Right renal cortex interstitium (tissue), 3 donors: ENCODE measurements around the gene GRM2. TPM values are rescaled to one million over a fixed set of nuclear protein-coding genes. Genes with fewer than 3 reads are reported as not detected.

Experiments used
- DNase-seq, 3 donors: peaks; one replicate each; pipeline ENCODE4 v3.0.0-alpha.2; 2013; ENCODE audit warnings: low read depth in 3 of 3, low spot score in 2 of 3
- polyA plus RNA-seq, 3 donors: library from polyadenylated mRNA; unstranded; fragments of 120-200 nt; gene quantifications; one replicate each; pipeline ENCODE4 v1.2.1, GENCODE V29; 2013; ENCODE audit not compliant: insufficient read length in 3 of 3

Gene GRM2
- polyA plus RNA-seq, 3 donors = 0.43 to 0.69 (median 0.55) TPM

DNA sequence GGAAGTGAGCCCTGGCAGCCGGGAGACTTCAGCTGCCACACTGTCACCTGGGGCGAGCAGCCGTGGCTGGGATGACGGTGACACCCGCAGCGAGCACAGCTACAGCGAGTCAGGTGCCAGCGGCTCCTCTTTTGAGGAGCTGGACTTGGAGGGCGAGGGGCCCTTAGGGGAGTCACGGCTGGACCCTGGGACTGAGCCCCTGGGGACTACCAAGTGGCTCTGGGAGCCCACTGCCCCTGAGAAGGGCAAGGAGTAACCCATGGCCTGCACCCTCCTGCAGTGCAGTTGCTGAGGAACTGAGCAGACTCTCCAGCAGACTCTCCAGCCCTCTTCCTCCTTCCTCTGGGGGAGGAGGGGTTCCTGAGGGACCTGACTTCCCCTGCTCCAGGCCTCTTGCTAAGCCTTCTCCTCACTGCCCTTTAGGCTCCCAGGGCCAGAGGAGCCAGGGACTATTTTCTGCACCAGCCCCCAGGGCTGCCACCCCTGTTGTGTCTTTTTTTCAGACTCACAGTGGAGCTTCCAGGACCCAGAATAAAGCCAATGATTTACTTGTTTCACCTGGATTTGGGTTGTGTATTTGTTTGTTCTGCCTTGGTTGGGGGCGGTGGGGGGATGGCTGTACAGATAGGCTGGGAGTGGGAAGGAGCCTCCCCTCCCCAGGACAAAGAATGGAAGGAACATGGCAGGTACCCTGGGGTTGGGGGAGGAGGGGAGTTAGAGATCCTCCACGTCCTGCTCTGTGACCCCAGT is 2.9 kb upstream of the GRM2 start:
- no peak for DNase-seq

DNA sequence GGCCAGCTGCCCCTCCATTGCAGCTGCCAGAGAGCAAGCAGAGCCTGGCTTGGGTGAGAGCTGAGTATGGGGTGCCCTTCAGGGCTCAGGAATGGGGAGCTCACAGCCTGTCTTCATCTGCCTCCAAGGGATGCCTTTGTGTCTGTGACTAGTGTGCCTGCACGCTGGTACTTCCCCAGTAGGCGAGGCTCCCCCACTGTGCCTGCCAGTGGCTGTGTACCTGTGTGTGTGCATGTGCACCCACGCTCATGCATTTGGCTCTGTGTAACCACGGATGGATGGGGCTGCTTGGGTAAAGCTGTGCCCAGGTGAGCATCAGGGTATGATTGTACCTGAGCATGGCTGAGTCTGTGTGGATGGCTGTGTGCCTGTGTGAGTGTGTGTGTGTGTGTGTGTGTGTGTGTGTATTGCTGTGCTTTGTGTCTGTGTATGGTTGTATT is 2.3 kb upstream of the GRM2 start:
- DNase-seq = no peak

DNA sequence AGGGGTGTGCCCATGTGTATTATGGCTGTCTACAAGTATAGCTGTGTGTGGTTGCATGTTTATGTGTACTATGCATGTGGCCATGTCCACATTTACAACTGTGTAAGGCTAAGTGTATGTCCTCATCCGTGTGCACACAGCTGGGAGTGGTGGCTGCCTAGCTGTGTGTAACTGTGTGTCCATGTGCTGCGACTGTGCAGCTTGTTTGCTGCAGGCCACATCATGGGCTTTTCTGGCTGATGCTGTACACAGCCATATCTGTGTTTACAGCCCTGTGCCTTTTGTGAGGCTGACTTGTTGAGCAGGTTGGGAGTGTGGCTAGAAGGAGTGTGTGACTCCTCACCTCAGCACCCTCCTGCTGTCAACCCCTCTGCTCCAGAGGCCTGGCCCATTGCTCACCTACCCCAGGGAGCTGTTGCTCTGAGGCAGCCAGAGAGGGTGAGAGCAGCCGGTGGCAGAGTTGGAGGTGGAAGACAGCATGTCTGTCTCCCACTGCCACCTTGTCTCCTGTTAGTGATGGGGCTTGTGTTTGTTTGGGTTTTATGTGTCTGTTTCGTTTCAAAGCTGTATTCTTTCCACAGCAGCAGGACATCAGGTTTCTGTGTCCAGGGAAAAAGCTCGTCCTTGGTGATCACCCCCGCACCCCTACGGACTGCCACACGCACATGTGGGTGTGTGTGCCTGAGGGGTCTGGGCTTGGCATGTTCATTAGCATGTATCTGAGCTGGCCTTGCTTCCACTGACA is 1.4 kb upstream of the GRM2 start:
- DNase-seq = no peak

DNA sequence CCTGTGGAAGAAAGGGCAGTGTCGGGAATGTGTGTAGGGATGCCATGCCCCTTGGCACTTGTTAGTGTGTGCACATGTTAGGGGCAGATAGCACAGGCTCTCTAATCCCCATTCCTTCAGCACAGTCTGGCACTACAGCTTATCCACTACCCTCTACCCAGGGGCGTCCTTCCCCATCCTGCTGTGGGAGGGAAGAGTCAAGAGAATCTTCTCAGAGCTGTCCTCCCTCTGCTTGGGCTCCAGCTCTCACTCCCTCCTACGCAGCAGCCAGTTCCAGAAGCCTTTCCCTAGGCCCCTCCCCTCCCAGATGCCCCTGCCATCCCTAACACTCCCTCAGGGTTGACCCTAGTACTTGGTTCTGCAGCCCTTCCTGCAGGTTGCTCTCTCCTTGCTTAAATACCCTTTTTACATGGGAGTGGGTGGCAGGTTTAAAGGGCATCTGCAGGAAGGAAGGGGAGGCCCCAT is 815 bp upstream of the GRM2 start:
- DNase-seq = no peak

DNA sequence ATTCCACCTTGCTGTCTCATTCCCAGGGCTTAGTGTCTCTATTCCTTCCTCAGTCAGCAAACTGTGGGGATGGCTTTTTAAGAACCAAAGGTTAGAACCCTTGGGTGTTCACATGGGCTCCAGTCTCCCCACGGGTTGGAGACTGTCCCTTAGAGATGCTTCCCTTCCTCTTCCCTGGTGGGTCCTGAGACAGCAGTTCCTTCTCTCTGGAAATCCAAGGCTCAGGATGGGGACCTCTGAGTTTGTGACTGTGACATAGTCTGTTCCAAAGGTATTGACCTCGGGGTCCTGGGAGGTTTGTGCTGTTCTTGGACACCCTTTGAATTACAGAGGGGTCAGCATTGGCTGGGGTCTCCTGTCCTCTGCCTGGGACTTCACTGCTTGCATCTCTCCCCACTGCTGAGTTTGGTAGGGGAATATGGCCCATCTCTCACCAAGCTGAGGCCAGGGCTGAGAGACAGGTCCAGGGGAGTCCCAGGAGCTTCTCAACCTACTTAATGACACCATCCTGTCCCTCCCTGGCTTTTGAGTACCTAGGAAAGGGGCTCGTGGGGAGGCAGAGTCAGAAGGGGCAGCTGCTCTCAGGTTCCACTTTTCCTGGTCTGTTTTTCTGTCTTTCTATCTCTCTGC is 1.5 kb downstream of the GRM2 start:
- no peak for DNase-seq

DNA sequence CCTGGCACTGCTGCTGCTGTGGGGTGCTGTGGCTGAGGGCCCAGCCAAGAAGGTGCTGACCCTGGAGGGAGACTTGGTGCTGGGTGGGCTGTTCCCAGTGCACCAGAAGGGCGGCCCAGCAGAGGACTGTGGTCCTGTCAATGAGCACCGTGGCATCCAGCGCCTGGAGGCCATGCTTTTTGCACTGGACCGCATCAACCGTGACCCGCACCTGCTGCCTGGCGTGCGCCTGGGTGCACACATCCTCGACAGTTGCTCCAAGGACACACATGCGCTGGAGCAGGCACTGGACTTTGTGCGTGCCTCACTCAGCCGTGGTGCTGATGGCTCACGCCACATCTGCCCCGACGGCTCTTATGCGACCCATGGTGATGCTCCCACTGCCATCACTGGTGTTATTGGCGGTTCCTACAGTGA is 2.1 kb downstream of the GRM2 start:
- no peak for DNase-seq

DNA sequence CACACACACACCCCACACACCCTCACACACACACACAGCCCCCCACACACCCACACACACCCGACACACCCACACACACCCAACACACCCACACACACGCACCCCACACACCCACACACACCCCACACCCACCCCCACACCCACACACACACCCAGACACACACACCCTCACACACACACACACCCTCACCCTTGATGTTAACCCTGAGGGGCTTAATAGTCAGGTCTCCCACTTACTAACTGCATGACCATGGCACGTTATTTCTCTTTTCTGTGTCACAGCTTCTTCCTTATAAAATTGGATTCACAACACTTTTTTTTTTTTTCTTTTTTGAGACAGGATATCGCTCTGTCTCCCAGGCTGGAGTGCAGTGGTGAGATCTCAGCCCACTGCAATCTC is 2.8 kb downstream of the GRM2 start:
- no peak for DNase-seq

DNA sequence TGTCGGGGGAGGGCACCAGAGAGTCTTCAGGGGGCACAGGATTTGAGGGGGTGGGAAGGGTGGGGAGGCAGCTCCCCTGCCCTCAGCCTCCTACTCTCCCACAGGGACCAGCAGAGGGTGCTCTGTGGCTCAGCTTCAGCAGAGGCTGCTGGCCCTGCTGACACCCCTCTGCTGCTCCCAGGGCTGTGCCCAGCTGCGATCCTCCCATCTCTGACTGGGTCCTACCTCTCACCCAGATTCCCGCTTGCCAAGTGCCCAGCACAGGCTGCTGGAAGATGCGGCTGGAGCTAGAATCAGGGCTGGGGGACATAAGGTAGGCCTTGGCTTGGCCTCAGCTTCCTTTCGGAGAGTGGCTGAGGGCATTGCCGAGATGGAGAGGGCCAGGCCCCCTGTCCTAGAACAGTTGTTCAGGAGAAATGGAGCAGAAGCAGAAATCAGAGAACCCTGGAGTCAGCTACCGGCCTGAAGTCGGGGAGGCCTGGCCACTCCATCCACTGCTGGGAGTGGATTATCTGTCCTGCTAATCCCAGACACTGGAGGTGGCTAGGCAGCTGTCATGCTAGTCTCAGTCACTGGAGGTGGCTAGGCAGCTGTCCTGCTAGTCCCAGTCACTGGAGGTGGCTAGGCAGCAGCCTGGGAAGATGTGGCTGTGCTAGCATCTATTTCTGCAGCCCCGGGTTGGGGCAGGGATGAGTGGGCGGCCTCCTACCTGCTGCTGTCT is 3.9 kb downstream of the GRM2 start:
- DNase-seq = no peak

DNA sequence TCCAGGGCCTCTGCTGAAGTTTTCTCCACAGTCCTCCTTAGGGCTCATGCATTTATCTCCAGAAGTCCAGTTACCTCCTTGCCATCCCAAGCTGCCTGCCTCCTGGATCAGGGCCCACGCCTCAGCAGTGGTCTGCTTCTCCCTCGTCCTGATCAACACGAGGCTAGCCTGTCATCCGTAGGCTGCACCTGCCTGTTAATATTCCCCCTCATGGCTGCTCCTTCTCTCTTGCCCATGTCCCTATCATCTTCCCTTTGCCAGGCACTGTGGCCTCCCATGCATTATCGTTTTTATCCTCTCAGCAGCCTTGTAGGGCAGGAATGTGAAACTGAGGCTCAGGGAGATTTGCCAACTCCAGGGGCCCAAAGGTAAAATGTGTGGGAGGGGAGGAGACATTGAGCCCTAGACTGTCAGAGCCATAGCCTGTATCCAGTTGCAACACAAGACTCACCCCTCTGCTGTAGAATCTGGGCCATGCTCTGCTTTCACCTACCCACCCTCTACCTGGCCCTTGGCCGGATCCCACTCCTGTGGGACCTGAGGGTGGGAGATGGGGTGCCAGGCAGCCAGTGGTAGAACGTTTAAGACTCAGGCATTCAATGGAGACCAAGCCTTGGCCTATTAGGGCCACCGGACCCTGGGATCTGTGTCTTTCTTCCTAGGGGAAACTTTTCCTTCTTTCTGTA is 4.6 kb downstream of the GRM2 start:
- no peak for DNase-seq

DNA sequence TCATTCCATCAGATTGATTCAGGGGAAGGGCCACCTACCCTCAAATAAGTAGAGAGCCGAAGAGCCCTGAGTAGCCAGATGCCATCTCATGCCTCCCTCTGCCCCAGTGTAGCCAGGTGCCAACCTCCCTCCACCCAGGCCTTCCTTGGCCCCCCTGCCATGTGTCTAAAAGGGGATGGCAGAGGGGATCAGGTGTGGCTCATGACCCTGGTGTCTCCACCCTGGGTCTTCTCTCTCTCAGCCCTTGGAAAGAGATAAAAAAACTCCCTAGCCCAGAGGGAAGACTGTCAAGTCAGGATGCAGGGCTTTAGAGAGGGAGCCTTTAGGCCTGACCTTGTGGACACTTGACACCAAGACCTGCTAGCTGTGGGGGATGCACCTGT is 5.2 kb downstream of the GRM2 start:
- DNase-seq = no peak

DNA sequence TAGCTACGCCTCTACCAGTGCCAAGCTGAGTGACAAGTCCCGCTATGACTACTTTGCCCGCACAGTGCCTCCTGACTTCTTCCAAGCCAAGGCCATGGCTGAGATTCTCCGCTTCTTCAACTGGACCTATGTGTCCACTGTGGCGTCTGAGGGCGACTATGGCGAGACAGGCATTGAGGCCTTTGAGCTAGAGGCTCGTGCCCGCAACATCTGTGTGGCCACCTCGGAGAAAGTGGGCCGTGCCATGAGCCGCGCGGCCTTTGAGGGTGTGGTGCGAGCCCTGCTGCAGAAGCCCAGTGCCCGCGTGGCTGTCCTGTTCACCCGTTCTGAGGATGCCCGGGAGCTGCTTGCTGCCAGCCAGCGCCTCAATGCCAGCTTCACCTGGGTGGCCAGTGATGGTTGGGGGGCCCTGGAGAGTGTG is 5.7 kb downstream of the GRM2 start:
- no peak for DNase-seq

DNA sequence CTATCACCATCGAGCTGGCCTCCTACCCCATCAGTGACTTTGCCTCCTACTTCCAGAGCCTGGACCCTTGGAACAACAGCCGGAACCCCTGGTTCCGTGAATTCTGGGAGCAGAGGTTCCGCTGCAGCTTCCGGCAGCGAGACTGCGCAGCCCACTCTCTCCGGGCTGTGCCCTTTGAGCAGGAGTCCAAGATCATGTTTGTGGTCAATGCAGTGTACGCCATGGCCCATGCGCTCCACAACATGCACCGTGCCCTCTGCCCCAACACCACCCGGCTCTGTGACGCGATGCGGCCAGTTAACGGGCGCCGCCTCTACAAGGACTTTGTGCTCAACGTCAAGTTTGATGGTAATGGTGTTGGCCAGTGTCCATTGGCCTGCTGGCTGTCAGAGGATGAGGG is 6.1 kb downstream of the GRM2 start:
- DNase-seq = no peak

DNA sequence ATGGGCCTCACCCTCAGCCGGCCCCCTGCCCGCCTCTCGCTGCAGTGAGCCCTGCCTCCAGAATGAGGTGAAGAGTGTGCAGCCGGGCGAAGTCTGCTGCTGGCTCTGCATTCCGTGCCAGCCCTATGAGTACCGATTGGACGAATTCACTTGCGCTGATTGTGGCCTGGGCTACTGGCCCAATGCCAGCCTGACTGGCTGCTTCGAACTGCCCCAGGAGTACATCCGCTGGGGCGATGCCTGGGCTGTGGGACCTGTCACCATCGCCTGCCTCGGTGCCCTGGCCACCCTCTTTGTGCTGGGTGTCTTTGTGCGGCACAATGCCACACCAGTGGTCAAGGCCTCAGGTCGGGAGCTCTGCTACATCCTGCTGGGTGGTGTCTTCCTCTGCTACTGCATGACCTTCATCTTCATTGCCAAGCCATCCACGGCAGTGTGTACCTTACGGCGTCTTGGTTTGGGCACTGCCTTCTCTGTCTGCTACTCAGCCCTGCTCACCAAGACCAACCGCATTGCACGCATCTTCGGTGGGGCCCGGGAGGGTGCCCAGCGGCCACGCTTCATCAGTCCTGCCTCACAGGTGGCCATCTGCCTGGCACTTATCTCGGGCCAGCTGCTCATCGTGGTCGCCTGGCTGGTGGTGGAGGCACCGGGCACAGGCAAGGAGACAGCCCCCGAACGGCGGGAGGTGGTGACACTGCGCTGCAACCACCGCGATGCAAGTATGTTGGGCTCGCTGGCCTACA is 8.5 kb downstream of the GRM2 start:
- DNase-seq = no peak

DNA sequence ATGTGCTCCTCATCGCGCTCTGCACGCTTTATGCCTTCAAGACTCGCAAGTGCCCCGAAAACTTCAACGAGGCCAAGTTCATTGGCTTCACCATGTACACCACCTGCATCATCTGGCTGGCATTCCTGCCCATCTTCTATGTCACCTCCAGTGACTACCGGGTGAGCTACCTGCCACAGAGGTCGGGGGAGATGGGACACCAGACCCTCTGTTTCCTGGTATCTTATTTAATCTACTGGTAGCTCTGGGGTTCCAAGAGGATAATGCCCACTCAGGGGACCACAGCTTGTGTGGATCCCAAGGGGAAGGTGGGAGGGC is 9.1 kb downstream of the GRM2 start:
- no peak for DNase-seq

DNA sequence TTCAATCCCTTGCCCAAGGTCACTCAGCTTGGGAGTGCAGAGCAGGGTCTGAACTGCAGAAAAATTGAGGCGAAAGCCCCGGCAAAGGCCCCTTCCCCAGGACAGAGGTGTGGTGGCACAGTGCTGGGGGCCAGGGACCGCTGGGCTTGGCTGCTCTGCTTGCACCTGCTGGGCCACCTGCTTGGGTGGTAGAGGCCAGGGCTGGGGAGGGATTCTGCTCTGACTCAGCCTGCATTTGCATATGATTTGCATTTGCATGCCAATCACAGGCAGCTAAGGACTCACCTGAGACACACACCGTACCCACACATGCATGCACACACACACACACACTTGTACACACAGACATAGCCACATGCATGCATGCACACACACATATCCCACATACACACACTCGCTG is 9.9 kb downstream of the GRM2 start:
- no peak for DNase-seq

DNA sequence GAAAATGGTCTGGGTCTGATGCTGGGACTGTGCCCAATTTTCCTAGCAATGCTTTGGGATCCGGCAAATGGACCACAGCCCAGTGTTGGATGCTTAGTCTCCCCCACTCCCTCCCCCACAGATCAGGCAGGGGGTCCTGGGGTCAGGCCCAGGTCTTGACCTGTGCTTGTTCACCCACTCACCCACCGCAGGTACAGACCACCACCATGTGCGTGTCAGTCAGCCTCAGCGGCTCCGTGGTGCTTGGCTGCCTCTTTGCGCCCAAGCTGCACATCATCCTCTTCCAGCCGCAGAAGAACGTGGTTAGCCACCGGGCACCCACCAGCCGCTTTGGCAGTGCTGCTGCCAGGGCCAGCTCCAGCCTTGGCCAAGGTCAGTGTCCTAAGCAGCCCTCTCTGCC is 10.6 kb downstream of the GRM2 start:
- no peak for DNase-seq

DNA sequence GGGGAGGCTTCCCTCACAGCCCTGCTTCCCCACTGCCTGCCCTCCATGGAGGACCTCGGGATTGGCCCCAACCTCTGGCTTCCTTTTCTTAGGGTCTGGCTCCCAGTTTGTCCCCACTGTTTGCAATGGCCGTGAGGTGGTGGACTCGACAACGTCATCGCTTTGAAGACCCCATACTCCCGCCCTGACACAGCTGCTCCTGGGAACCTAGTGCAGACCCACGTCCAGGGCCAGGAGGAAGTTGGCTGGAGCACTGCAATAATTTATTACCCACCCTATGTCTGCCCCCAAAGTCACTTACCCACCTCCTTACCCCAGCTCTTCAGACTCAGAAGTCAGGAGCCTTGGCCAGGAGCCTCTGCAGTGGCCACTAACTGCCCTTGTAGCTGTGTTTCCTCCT is 11.1 kb downstream of the GRM2 start:
- DNase-seq = no peak

DNA sequence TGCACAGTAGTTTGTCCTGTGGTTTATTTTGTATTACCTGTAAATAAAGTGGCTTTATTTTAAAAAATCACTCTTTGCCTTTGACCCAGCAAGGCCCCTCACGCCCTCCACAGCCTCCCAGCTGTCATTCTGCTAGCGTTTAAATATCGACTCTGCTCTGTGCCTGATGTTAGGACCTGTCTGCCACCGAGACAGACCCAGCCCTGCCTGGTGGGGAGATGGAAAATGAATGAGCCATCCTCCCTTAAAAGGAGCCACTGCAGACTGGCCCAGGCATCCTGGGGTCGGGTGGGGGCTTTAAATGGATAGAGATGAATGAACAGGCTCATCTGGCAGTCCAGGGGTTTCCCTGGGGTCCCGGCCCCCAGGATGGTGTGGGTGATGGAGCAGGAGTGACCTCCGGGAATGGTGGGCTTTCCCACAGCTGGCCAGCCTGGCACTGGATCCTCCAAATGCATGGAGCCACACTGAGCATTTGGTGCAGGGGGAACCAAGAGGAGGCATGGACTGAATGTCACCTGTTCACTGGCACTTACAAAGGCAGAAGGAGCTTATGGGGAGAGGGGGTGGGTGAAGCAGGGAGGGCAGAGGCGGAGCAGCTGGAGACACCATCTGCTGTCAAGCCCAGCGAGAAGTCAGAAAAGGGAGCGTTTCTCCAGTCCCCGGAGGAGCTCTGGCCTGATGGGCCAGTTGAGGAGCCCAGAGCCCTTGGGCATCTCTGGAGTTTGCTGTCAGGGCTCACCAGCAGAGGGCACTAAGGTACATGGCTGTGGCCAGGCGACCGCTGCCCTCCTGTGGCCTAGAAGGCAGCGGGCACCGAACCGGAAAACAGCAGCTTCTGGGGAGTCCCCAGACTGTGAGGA is 11.9 kb downstream of the GRM2 start:
- peak in 1 of 3 donors; percentile 19 for DNase-seq

DNA sequence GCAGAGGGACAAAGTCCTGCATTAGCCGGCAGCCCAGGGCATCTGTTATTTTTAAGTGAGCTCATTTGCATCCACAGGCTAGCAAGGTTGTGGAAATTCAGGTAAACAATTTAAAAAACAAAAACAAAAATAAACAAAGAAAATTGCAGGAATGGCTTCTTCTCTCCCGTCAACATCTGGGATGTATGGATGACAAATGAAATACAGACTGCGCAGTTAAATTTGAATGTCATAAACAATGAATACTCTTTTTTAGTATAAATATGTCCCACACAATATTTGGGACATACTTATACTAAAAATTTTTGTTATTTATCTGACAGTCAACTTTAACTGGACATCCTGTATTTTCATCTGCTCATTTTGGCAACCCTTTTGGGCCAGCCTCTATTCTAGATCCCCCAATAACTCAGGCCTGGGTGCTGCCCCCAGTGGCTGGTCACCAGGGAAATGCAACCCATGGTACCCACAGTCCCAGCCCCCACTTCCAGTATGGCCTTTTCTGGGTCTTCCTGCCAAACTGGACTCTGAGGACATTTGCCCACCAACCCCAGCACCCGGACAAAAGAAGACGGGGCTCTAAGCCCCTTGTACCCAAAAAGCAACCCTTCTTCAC is 12.7 kb downstream of the GRM2 start:
- no peak for DNase-seq
